ENCODE measurements around the gene HYKK. TPM values are rescaled to one million over a fixed set of nuclear protein-coding genes. Genes with fewer than 3 reads are reported as not detected.
"Not testable (repeated sequence)": the region's sequence is repeated elsewhere in the genome, so short reads cannot be mapped to it uniquely, and the experiment has no call there.

Gene HYKK
- total and polyA plus RNA-seq, 2 donors = 4.8 to 7.1 TPM

GRCh38 chr15:78551902-78552301, 44.5 kb downstream of the HYKK start:
- peaks cover 3% of the 10 kb centered on the region for H3K36me3 ChIP-seq (ENCODE audit: insufficient read depth)
- DNase-seq (ENCODE audit: extremely low spot score) = no peak
- no peaks in the 10 kb centered on the region for H3K4me1 ChIP-seq (ENCODE audit: insufficient read depth)
- H3K4me3 ChIP-seq (ENCODE audit: low read depth, low read length) = no peak overlapping the region
- 82% methylated on average over 5 of the region's 5 CpGs for WGBS
- H3K27ac ChIP-seq (ENCODE audit: low read depth) = no peak overlapping the region

GRCh38 chr15:78552597-78552996, 45.2 kb downstream of the HYKK start:
- Histone ChIP-seq H3K36me3 (ENCODE audit: insufficient read depth) (peaks cover 3% of the 10 kb centered on the region), H3K4me1 (ENCODE audit: insufficient read depth) (no peaks in the 10 kb centered on the region), H3K4me3 (ENCODE audit: low read depth, low read length) (no peak overlapping the region), H3K27ac (ENCODE audit: low read depth) (no peak overlapping the region)
- 69% methylated on average over 5 of the region's 5 CpGs for WGBS
- DNase-seq (ENCODE audit: extremely low spot score) = no peak

- 90% methylated on average over 10 of the region's 10 CpGs for whole genome bisulfite sequencing
- not testable (repeated sequence) for H3K4me1 ChIP-seq (ENCODE audit: insufficient read depth); DNase-seq (ENCODE audit: extremely low spot score); H3K27ac ChIP-seq (ENCODE audit: low read depth); H3K36me3 ChIP-seq (ENCODE audit: insufficient read depth); H3K4me3 ChIP-seq (ENCODE audit: low read depth, low read length)
Measured at GRCh38 chr15:78560201-78560600, 52.8 kb downstream of the HYKK start.

GRCh38 chr15:78561490-78561889, 54.1 kb downstream of the HYKK start:
- WGBS = 85% methylated on average over 5 of the region's 5 CpGs
- no peak for DNase-seq (ENCODE audit: extremely low spot score)
- Histone ChIP-seq H3K4me3 (ENCODE audit: low read depth, low read length) (no peak overlapping the region), H3K27ac (ENCODE audit: low read depth) (no peak overlapping the region), H3K4me1 (ENCODE audit: insufficient read depth) (no peaks in the 10 kb centered on the region), H3K36me3 (ENCODE audit: insufficient read depth) (no peaks in the 10 kb centered on the region)

GRCh38 chr15:78563092-78563491, 55.7 kb downstream of the HYKK start:
- Histone ChIP-seq H3K4me1 (ENCODE audit: insufficient read depth) (no peaks in the 10 kb centered on the region), H3K27ac (ENCODE audit: low read depth) (no peak overlapping the region), H3K36me3 (ENCODE audit: insufficient read depth) (no peaks in the 10 kb centered on the region), H3K4me3 (ENCODE audit: low read depth, low read length) (no peak overlapping the region)
- no peak for DNase-seq (ENCODE audit: extremely low spot score)
- 78% methylated on average over 2 of the region's 2 CpGs for WGBS

- no peak overlapping the region for H3K4me3 ChIP-seq (ENCODE audit: low read depth, low read length)
- WGBS = 61% methylated on average over 11 of the region's 11 CpGs
- no peak for DNase-seq (ENCODE audit: extremely low spot score)
- no peaks in the 10 kb centered on the region for H3K4me1 ChIP-seq (ENCODE audit: insufficient read depth)
- H3K27ac ChIP-seq (ENCODE audit: low read depth) = no peak overlapping the region
- H3K36me3 ChIP-seq (ENCODE audit: insufficient read depth) = no peaks in the 10 kb centered on the region
Measured at GRCh38 chr15:78564743-78565096, 57.3 kb downstream of the HYKK start.

DNA sequence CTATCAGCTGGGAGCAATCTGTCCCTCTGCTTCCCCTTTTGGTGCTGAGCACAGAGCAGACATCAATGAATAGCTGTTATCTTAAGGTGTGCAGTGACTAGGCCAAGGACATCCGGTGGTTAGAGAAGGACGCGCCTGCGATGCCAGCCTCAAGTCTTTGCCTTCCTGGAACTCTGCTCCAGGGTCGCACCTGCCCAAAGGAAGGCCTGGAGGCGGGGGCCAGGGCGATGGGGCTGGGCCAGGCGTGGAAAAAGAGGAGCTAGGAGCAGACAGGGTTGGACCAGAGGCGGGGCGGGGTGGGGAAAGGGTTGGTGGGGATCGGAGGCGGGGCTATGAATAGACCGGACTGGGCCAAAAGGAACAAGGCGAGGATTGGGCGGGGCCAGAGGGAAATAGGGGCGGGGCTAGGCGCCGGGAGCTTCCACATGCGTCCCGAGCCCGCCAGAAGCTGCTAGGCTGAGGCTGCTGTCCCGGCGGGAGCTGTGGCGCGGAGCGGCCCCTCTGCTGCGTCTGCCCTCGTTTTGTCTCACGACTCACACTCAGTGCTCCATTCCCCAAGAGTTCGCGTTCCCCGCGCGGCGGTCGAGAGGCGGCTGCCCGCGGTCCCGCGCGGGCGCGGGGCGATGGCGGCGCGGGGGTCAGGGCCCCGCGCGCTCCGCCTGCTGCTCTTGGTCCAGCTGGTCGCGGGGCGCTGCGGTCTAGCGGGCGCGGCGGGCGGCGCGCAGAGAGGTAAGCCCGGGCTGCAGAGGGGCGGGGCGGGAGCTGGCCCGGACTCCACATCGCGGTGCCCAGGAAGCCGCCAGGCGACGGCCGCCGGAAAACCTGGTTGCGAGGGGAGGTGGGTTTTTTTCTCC, 57.9 kb downstream of the HYKK start, which contains the start of gene CHRNA5:
TSS of gene CHRNA5 (plus strand) at position 424 of the 854 bp plus-strand sequence. CDS start at position 624, 200 bp downstream.
- under 1% methylated on average over 75 of the region's 75 CpGs for whole genome bisulfite sequencing
- Histone ChIP-seq H3K4me3 (ENCODE audit: low read depth, low read length) (peak within 1 kb of the TSS; percentile 88), H3K4me1 (ENCODE audit: insufficient read depth) (no peaks in the 10 kb centered on the region), H3K36me3 (ENCODE audit: insufficient read depth) (no peaks in the 10 kb centered on the region), H3K27ac (ENCODE audit: low read depth) (no peak within 1 kb of the TSS)
- DNase-seq (ENCODE audit: extremely low spot score) = peak; percentile 62

DNA sequence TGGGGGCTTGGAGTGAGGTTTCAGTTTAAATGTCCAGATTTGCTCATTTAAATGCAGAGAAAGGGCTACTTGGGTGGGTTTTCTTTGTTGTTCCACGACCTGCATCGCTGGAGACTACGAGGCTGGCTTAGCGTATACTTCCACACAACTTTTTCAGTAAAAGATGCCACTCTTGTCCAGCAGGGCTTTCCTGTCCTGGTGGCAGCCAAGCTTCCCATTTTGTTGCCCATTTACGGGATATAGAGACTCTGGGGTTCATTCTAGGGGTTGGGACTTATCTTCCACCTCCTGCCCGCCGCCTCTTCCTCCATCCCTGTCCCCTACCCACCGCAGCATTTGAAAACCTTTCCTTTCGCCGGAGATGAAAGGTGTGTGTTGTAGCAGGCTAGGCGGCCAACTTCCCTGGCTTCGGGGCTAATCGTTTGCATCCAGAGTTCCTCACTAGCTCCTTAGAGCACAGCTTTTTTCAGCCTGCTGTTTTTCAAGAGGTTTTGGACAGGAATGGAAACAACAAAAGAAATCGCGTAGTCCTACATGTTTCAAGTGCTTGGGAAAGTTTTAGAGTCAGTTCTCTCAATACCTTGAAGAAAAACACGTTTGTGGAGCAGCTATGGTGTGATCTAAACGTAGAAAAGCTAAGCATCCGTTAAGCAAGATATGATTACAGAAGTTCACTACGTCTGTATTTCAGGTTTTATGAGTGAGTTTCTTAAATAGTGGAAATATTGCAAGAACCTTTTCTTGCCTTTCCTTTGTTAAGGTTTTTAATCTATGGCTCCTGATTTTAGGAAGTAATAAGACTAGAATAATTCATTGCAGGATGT, 58.8 kb downstream of the HYKK start:
- WGBS = 3% methylated on average over 19 of the region's 19 CpGs

DNA sequence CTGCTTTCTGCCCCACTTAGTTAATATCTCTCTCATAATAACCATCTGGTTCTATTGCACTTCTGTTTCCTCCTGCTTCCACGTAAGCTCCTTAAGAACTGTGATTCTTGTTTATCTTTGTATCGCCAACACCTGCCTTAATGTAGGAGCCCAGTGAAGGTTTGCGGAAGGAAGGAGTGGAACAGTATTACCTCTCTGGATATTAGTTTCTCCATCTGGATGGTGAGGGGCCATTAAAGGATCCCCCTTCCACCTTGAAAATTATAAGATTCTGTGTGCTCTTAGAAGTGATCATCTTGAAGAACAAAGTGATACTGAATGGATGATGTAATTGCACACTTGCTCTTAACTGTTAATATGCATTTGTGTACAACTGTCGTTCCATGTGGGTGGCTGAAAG, 60.2 kb downstream of the HYKK start:
- H3K27ac ChIP-seq (ENCODE audit: low read depth) = no peak overlapping the region
- H3K4me3 ChIP-seq (ENCODE audit: low read depth, low read length) = no peak overlapping the region
- no peak for DNase-seq (ENCODE audit: extremely low spot score)
- no peaks in the 10 kb centered on the region for H3K36me3 ChIP-seq (ENCODE audit: insufficient read depth)
- 72% methylated on average over 4 of the region's 4 CpGs for WGBS
- H3K4me1 ChIP-seq (ENCODE audit: insufficient read depth) = no peaks in the 10 kb centered on the region

More for the DNA sequence above, 58.8 kb downstream of the HYKK start:
- peak overlapping the region; percentile 88 for H3K4me3 ChIP-seq (ENCODE audit: low read depth, low read length)
- H3K27ac ChIP-seq (ENCODE audit: low read depth) = no peak overlapping the region
- no peak for DNase-seq (ENCODE audit: extremely low spot score)
- no peaks in the 10 kb centered on the region for H3K36me3 ChIP-seq (ENCODE audit: insufficient read depth)
- H3K4me1 ChIP-seq (ENCODE audit: insufficient read depth) = no peaks in the 10 kb centered on the region

GRCh38 chr15:78570710-78571109, 63.3 kb downstream of the HYKK start:
- Histone ChIP-seq H3K36me3 (ENCODE audit: insufficient read depth) (no peaks in the 10 kb centered on the region), H3K27ac (ENCODE audit: low read depth) (no peak overlapping the region), H3K4me3 (ENCODE audit: low read depth, low read length) (no peak overlapping the region), H3K4me1 (ENCODE audit: insufficient read depth) (no peaks in the 10 kb centered on the region)
- no peak for DNase-seq (ENCODE audit: extremely low spot score)
- WGBS = 87% methylated on average over 2 of the region's 2 CpGs

DNA sequence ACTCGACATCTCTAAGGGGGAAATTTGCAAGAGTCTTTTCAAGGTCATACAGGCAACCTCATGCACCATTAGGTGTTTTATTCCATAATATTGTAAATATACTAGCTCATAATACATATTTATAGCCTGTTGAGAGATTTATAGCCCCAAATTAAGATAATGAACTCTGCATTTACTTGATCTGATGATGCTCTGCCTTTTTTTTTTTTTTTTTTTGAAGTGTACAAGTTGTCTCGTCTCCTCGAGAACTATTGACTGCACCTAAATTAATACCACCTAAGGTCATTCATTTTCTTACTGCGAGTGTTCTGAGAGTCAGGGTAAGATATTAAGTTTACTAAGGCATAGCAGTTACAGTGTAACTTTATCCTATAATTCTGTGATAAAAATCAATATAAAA, 64.0 kb downstream of the HYKK start:
- Histone ChIP-seq H3K4me1 (ENCODE audit: insufficient read depth) (no peaks in the 10 kb centered on the region), H3K4me3 (ENCODE audit: low read depth, low read length) (no peak overlapping the region), H3K36me3 (ENCODE audit: insufficient read depth) (no peaks in the 10 kb centered on the region), H3K27ac (ENCODE audit: low read depth) (no peak overlapping the region)
- no peak for DNase-seq (ENCODE audit: extremely low spot score)
- 44% methylated on average over 4 of the region's 4 CpGs for WGBS

- Histone ChIP-seq H3K4me1 (ENCODE audit: insufficient read depth) (no peaks in the 10 kb centered on the region), H3K36me3 (ENCODE audit: insufficient read depth) (no peaks in the 10 kb centered on the region), H3K4me3 (ENCODE audit: low read depth, low read length) (no peak overlapping the region), H3K27ac (ENCODE audit: low read depth) (no peak overlapping the region)
- WGBS = 93% methylated on average over 4 of the region's 4 CpGs
- no peak for DNase-seq (ENCODE audit: extremely low spot score)
Measured at GRCh38 chr15:78573416-78573815, 66.0 kb downstream of the HYKK start.

GRCh38 chr15:78574944-78575343, 67.6 kb downstream of the HYKK start:
- H3K4me1 ChIP-seq (ENCODE audit: insufficient read depth) = no peaks in the 10 kb centered on the region
- WGBS = 97% methylated on average over 1 of the region's 1 CpG
- H3K36me3 ChIP-seq (ENCODE audit: insufficient read depth) = no peaks in the 10 kb centered on the region
- H3K27ac ChIP-seq (ENCODE audit: low read depth) = no peak overlapping the region
- no peak overlapping the region for H3K4me3 ChIP-seq (ENCODE audit: low read depth, low read length)
- no peak for DNase-seq (ENCODE audit: extremely low spot score)

All from urinary bladder (tissue), 4 donors.